ENCODE measurements around the gene FUBP3.
A peak's percentile ranks its signal among the peaks of the same experiment; 100 is the strongest.
"Not testable (repeated sequence)": the region's sequence is repeated elsewhere in the genome, so short reads cannot be mapped to it uniquely, and the experiment has no call there.

The FUBP3 gene

GRCh38 chr9:130556396-130557076 lies 22.8 kb upstream of the FUBP3 start:
- DNase-seq (ENCODE audit: low spot score) = no peak

- DNase-seq (ENCODE audit: low spot score) = no peak
Observed at GRCh38 chr9:130557077-130557468, 22.3 kb upstream of the FUBP3 start.

GRCh38 chr9:130561056-130561455 lies 18.3 kb upstream of the FUBP3 start:
- DNase-seq (ENCODE audit: low spot score) = no peak

GRCh38 chr9:130562525-130562924 lies 16.9 kb upstream of the FUBP3 start:
- DNase-seq (ENCODE audit: low spot score) = not testable (repeated sequence)

- DNase-seq (ENCODE audit: low spot score) = no peak
Observed at GRCh38 chr9:130563797-130564196, 15.6 kb upstream of the FUBP3 start.

GRCh38 chr9:130565792-130566191 lies 13.6 kb upstream of the FUBP3 start:
- no peak for DNase-seq (ENCODE audit: low spot score)

GRCh38 chr9:130570208-130570607 lies 9.2 kb upstream of the FUBP3 start:
- peak; percentile 90 for DNase-seq (ENCODE audit: low spot score)

- no peak for DNase-seq (ENCODE audit: low spot score)
Observed at GRCh38 chr9:130575514-130575913, 3.9 kb upstream of the FUBP3 start.

- no peak for DNase-seq (ENCODE audit: low spot score)
Observed at GRCh38 chr9:130576176-130576575, 3.2 kb upstream of the FUBP3 start.

GRCh38 chr9:130579738-130580463 lies 524 bp downstream of the FUBP3 start:
- peak; percentile 50 for DNase-seq (ENCODE audit: low spot score)

- DNase-seq (ENCODE audit: low spot score) = no peak
Observed at GRCh38 chr9:130581766-130582165, 2.4 kb downstream of the FUBP3 start.

GRCh38 chr9:130583271-130583670 lies 3.9 kb downstream of the FUBP3 start:
- DNase-seq (ENCODE audit: low spot score) = no peak

- no peak for DNase-seq (ENCODE audit: low spot score)
Observed at GRCh38 chr9:130587921-130588320, 8.5 kb downstream of the FUBP3 start.

GRCh38 chr9:130588416-130588815 lies 9.0 kb downstream of the FUBP3 start:
- DNase-seq (ENCODE audit: low spot score) = no peak

- DNase-seq (ENCODE audit: low spot score) = no peak
Observed at GRCh38 chr9:130589754-130590153, 10.4 kb downstream of the FUBP3 start.

- no peak for DNase-seq (ENCODE audit: low spot score)
Observed at GRCh38 chr9:130590305-130590704, 10.9 kb downstream of the FUBP3 start.

GRCh38 chr9:130593020-130593419 lies 13.6 kb downstream of the FUBP3 start:
- no peak for DNase-seq (ENCODE audit: low spot score)

- no peak for DNase-seq (ENCODE audit: low spot score)
Observed at GRCh38 chr9:130597228-130597627, 17.9 kb downstream of the FUBP3 start.

- DNase-seq (ENCODE audit: low spot score) = no peak
Observed at GRCh38 chr9:130598188-130598587, 18.8 kb downstream of the FUBP3 start.

- DNase-seq (ENCODE audit: low spot score) = no peak
Observed at GRCh38 chr9:130599625-130600024, 20.2 kb downstream of the FUBP3 start.

- no peak for DNase-seq (ENCODE audit: low spot score)
Observed at GRCh38 chr9:130601100-130601499, 21.7 kb downstream of the FUBP3 start.

GRCh38 chr9:130604295-130604694 lies 24.9 kb downstream of the FUBP3 start:
- no peak for DNase-seq (ENCODE audit: low spot score)

- DNase-seq (ENCODE audit: low spot score) = no peak
Observed at GRCh38 chr9:130606887-130607600, 27.7 kb downstream of the FUBP3 start.
